NT2/D1 (cell line): Measurements from ENCODE around the gene FGF9.

Experiments used
- SUZ12 ChIP-seq: IDR thresholded peaks from 2 replicates; pipeline ENCODE4 v1.6.1; 2011; ENCODE audit not compliant: insufficient read length, insufficient read depth; ENCODE audit errors: extremely low read depth
- YY1 ChIP-seq: IDR thresholded peaks from 2 replicates; pipeline ENCODE4 v1.6.1; 2011; ENCODE audit not compliant: insufficient read length, insufficient read depth
- ZNF274 ChIP-seq: IDR thresholded peaks from 2 replicates; pipeline ENCODE4 v1.6.1; 2011; ENCODE audit warnings: mild to moderate bottlenecking, low read depth, low read length

DNA sequence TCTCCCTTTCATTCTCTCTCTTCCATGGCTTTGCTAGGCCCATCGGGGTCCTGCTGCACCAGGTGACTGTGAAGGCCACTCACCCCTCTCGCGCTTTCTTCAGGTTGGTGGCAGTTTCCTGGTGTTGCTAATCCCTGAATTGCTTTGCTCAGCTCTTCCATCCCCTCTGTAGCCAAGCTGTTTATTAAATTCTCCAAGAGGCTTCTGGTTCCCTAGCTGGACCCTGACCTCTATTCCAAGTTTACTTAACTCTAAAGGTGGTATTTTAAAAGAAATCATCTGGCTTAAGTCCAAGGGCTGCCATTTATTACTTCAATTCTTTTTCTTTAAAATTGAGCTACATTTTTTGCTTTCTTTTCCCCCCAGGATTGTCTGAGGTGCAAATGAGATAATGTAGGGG is 34.2 kb upstream of the FGF9 start:
- no peak for TF ChIP-seq YY1
- no peak for TF ChIP-seq ZNF274
- no peak for TF ChIP-seq SUZ12
